Activated T-cell treated with anti-CD3 and anti-CD28 coated beads, Interleukin-2, amount 50 U/mL, for 72 hours (primary cell): ENCODE data around the gene SH3GL3. TPM values are rescaled to one million over a fixed set of nuclear protein-coding genes. Genes with fewer than 3 reads are reported as not detected.
A peak's percentile ranks its signal among the peaks of the same experiment; 100 is the strongest.

ENCODE experiments used
- ATAC-seq, 2 donors: fragments of 150-1000 bp; cut with Tn5 transposase; replicated peaks in 1 of 2; 2 replicates each; pipeline ENCODE4 v1.10.0; 2021; ENCODE audit warnings: moderate library complexity in 2 of 2, mild to moderate bottlenecking in 1 of 2
- DNase-seq, 2 donors: peaks; one replicate each; pipeline ENCODE4 v3.0.0; 2021 to 2022; ENCODE audit warnings: mixed read lengths in 1 of 2
- H3K27ac Mint-ChIP-seq: one replicate; pipeline ENCODE4 v1.8.0; 2022; ENCODE audit warnings: mild to moderate bottlenecking, moderate library complexity, mixed read lengths
- H3K27me3 Mint-ChIP-seq: one replicate; pipeline ENCODE4 v1.8.0; 2022; ENCODE audit warnings: low read depth, mixed read lengths
- H3K36me3 Mint-ChIP-seq, 2 donors: one replicate each; pipeline ENCODE4 v1.8.0; 2022; ENCODE audit warnings: mixed read lengths in 2 of 2, mild to moderate bottlenecking in 1 of 2; ENCODE audit not compliant: insufficient read depth in 2 of 2
- H3K4me1 Mint-ChIP-seq: one replicate; pipeline ENCODE4 v1.8.0; 2022; ENCODE audit warnings: low read depth, mixed read lengths
- H3K4me3 Mint-ChIP-seq, 2 donors: one replicate each; pipeline ENCODE4 v1.8.0; 2022; ENCODE audit warnings: mild to moderate bottlenecking in 2 of 2, mixed read lengths in 2 of 2, moderate library complexity in 2 of 2
- H3K9me3 Mint-ChIP-seq, 2 donors: one replicate each; pipeline ENCODE4 v1.8.0; 2022; ENCODE audit warnings: mixed read lengths in 2 of 2
- total RNA-seq, 2 donors: library from RNA; stranded (reverse); gene quantifications; one replicate each; pipeline ENCODE4 v1.2.3, GENCODE V29; 2022

SH3GL3 gene
- total RNA-seq, 2 donors from 2014 or later = 0.19 TPM; not detected in 1

DNA sequence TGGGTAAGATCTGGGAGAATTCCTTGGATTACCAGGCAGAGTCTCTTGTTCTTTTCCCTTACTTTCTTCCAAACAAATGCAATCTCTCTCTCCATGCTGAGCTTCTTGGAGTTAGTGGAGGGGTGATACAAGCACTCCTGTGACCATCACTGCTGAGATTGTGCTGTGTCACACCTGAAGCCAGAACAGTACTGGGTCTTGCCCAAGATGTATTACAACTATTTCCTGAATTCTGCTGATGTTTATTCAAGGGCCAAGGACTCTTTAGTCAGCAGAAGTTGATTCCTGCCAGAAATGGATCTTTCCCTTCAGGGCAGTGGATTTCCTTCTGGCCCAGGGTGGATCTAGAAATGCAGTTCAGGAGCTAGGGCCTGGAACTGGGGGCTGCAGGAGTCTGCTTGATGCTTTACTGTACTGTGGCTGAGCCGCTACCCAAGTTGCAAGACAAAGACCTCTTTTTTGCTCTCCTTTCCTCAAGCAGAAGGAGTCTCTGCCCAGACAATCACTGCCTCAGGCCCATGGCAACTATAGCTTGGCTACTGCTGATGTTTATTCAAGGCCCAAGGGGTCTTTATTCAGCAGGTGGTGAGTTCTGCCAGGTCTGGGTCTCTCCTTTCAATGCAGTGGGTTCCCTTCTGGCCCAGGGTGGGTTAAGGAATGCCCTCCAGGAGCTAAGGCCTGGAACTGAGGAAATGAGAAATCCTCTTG is 98.8 kb downstream of the SH3GL3 start:
- H3K4me1 Mint-ChIP-seq = no peaks in the 10 kb centered on the region
- peaks cover 33% of the 10 kb centered on the region for H3K27me3 Mint-ChIP-seq
- H3K9me3 Mint-ChIP-seq = no peaks in the 10 kb centered on the region
- no peaks in the 10 kb centered on the region for H3K36me3 Mint-ChIP-seq
- DNase-seq (no peak), ATAC-seq (no peak)
- H3K4me3 Mint-ChIP-seq = no peak overlapping the region
- H3K27ac Mint-ChIP-seq = no peak overlapping the region

DNA sequence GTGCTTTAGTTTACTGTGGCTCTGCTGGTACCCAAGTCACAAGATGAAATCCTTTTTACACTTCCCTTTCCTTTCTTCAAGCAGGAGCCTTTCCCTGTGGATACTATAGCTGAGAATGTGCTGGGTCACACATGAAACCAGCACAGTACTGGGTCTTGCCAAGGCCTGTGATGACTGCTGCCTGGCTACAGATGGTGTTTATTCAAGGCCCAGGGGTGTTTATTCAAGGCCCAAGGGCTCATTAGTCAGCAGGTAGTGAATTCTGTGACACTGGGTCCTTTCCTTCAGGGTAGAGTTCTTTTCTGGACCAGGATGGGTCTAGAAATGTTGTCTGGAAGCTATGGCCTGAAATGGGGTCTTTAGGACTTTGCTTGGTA is 99.4 kb downstream of the SH3GL3 start:
- no peak for DNase-seq
- Mint-ChIP-seq H3K36me3 (no peaks in the 10 kb centered on the region), H3K4me3 (no peak overlapping the region), H3K9me3 (no peaks in the 10 kb centered on the region), H3K4me1 (no peaks in the 10 kb centered on the region), H3K27me3 (peaks cover 39% of the 10 kb centered on the region), H3K27ac (no peak overlapping the region)
- ATAC-seq = no peak

GRCh38 chr15:83547168-83547567 is 100.0 kb downstream of the SH3GL3 start:
- no peak for ATAC-seq
- no peaks in the 10 kb centered on the region for H3K4me1 Mint-ChIP-seq

GRCh38 chr15:83549623-83550022 is 102.5 kb downstream of the SH3GL3 start:
- no peaks in the 10 kb centered on the region for H3K9me3 Mint-ChIP-seq
- H3K4me1 Mint-ChIP-seq = no peaks in the 10 kb centered on the region
- ATAC-seq = no peak
- H3K4me3 Mint-ChIP-seq = no peak overlapping the region
- H3K27me3 Mint-ChIP-seq = peaks cover 30% of the 10 kb centered on the region
- no peak for DNase-seq
- H3K27ac Mint-ChIP-seq = no peak overlapping the region
- H3K36me3 Mint-ChIP-seq = no peaks in the 10 kb centered on the region

More at GRCh38 chr15:83547168-83547567, 100.0 kb downstream of the SH3GL3 start:
- no peak overlapping the region for H3K4me3 Mint-ChIP-seq
- no peaks in the 10 kb centered on the region for H3K9me3 Mint-ChIP-seq
- no peak overlapping the region for H3K27ac Mint-ChIP-seq
- DNase-seq = no peak
- H3K27me3 Mint-ChIP-seq = peaks cover 45% of the 10 kb centered on the region
- no peaks in the 10 kb centered on the region for H3K36me3 Mint-ChIP-seq

DNA sequence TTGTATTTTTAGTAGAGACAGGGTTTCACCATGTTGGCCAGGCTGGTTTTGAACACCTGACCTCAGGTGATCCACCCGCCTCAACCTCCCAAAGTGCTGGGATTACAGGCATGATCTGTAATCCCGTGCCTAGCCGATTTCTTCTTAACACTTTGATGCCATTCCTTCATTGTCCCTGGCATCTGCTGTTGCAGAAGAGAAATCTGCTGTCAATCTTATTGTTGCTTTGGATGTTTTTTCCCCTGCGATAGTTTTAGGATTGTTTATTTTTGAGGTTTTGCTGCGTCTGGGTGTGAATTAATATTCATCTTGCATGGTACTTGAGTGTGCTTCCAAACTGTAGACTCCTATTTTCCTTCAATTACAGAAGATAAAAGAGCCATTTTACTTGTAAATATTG is 107.4 kb downstream of the SH3GL3 start:
- ATAC-seq = no peak
- Mint-ChIP-seq H3K4me3 (no peak overlapping the region), H3K4me1 (no peaks in the 10 kb centered on the region), H3K36me3 (no peaks in the 10 kb centered on the region), H3K27me3 (peaks cover 39% of the 10 kb centered on the region), H3K27ac (no peak overlapping the region), H3K9me3 (no peaks in the 10 kb centered on the region)
- no peak for DNase-seq

DNA sequence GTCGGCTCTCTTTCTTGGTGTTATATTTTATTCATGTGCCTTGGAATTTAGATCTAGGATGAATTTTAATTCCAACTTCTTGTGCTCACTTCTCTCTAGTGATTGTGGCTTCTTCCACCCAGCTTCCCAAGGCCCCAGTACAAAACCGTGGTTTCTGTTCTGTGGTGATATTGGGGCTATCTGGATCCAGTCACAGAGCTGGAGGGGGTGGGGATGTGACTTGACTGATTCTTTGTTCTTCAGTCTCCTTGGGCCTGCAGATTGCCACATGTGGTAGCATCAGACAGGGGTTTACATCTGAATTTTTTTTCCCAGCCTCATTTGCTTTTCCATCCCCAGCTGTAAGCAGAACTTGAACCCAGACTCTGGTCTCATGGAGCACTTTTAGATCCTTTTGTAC is 108.2 kb downstream of the SH3GL3 start:
- Mint-ChIP-seq H3K36me3 (no peaks in the 10 kb centered on the region), H3K4me1 (no peaks in the 10 kb centered on the region), H3K4me3 (no peak overlapping the region), H3K27ac (no peak overlapping the region), H3K9me3 (no peaks in the 10 kb centered on the region), H3K27me3 (peaks cover 37% of the 10 kb centered on the region)
- ATAC-seq (no peak), DNase-seq (no peak)

DNA sequence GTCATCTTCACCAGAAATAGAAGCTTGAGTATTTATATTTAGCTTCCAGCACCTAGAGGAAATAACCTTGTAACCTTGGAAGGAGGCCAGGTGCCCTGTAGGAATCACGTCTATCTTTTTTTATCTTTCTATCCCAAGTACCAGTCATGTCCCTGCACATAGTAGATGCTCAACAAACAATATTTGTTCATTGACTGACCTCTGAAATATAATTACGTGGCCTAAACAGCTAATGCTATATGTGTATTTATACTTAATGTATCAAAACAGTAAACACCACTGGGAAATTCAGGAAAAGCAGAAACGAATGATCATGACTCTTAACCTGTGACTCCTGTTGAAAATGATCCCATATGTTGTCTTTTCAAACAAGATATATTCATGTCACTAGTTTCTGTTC is 108.9 kb downstream of the SH3GL3 start:
- no peaks in the 10 kb centered on the region for H3K9me3 Mint-ChIP-seq
- ATAC-seq (no peak), DNase-seq (no peak)
- no peak overlapping the region for H3K27ac Mint-ChIP-seq
- no peaks in the 10 kb centered on the region for H3K4me1 Mint-ChIP-seq
- peaks cover 30% of the 10 kb centered on the region for H3K27me3 Mint-ChIP-seq
- H3K36me3 Mint-ChIP-seq = no peaks in the 10 kb centered on the region
- H3K4me3 Mint-ChIP-seq = no peak overlapping the region

DNA sequence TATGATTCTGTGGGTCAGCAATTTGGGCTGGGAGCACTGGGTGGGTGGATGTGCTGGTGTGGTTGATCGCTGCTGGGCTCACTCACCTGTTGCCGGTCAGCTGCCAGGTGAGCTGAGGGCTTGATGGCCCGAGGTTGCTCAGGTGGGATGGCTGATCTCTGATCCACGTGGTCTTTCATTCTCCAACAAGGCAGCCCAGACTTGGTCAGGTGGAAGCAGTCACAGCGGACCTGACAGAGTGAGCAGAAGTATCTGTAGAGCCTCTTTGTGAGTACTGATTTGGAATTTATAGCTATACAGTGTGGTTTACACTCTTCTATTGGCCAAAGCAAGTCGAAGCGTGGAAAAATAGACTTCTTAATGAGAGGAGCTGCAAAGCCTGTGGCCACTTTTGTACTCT is 109.6 kb downstream of the SH3GL3 start:
- DNase-seq (no peak), ATAC-seq (no peak)
- Mint-ChIP-seq H3K9me3 (no peaks in the 10 kb centered on the region), H3K27me3 (peaks cover 23% of the 10 kb centered on the region), H3K36me3 (no peaks in the 10 kb centered on the region), H3K4me1 (no peaks in the 10 kb centered on the region), H3K4me3 (no peak overlapping the region), H3K27ac (no peak overlapping the region)

- ATAC-seq (no peak), DNase-seq (no peak)
- Mint-ChIP-seq H3K9me3 (no peaks in the 10 kb centered on the region), H3K36me3 (no peaks in the 10 kb centered on the region), H3K4me1 (no peaks in the 10 kb centered on the region), H3K27me3 (peaks cover 19% of the 10 kb centered on the region), H3K27ac (no peak overlapping the region), H3K4me3 (no peak overlapping the region)
Measured at GRCh38 chr15:83558146-83558545, 111.0 kb downstream of the SH3GL3 start.

- H3K27me3 Mint-ChIP-seq = peaks cover 19% of the 10 kb centered on the region
- H3K36me3 Mint-ChIP-seq = no peaks in the 10 kb centered on the region
- ATAC-seq (peak; percentile 47 to 58), DNase-seq (peak; percentile 34 to 51)
- no peaks in the 10 kb centered on the region for H3K9me3 Mint-ChIP-seq
- H3K4me3 Mint-ChIP-seq = no peak overlapping the region
- no peaks in the 10 kb centered on the region for H3K4me1 Mint-ChIP-seq
- no peak overlapping the region for H3K27ac Mint-ChIP-seq
Measured at GRCh38 chr15:83559310-83559966, 112.3 kb downstream of the SH3GL3 start.

- no peak overlapping the region for H3K4me3 Mint-ChIP-seq
- no peak overlapping the region for H3K27ac Mint-ChIP-seq
- no peaks in the 10 kb centered on the region for H3K36me3 Mint-ChIP-seq
- H3K9me3 Mint-ChIP-seq = no peaks in the 10 kb centered on the region
- H3K27me3 Mint-ChIP-seq = peaks cover 19% of the 10 kb centered on the region
- no peak for DNase-seq
- no peak for ATAC-seq
- H3K4me1 Mint-ChIP-seq = no peaks in the 10 kb centered on the region
Measured at GRCh38 chr15:83561661-83562060, 114.5 kb downstream of the SH3GL3 start.

- Mint-ChIP-seq H3K27me3 (no peaks in the 10 kb centered on the region), H3K9me3 (no peaks in the 10 kb centered on the region), H3K4me3 (no peak overlapping the region)
Measured at GRCh38 chr15:83565138-83565537, 118.0 kb downstream of the SH3GL3 start.

DNA sequence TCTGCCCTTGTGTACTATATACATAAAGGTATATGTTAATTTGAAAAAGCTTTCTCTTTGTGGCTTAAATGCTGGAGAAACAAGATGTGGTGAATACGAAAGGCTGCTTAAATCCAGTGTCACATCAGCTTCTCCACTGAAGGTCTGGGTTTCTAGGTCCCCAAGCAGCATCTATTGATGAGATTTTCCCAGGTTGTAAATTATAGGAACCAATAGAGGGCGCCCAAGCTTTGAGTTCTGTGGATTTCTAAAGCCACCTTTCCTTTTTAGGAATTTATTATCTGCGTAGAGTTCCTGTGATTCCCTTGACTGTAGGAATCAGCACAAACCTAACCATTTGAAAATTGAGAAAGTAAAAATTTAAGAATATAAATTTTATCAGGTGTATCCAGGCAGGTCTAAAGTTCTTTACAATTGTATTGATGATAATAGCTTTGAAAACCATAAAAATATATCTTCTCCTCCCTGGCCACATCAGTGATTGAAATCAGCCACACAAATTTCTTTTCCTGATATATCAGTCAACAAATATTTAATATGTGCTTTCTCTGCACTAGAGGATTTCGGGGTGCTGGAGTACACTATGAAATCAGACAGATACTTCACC is 118.5 kb downstream of the SH3GL3 start:
- Mint-ChIP-seq H3K4me3 (no peak overlapping the region), H3K4me1 (no peaks in the 10 kb centered on the region), H3K27ac (no peak overlapping the region), H3K9me3 (no peaks in the 10 kb centered on the region), H3K36me3 (no peaks in the 10 kb centered on the region), H3K27me3 (no peaks in the 10 kb centered on the region)
- ATAC-seq = no peak
- DNase-seq = no peak

More at GRCh38 chr15:83565138-83565537, 118.0 kb downstream of the SH3GL3 start:
- no peak overlapping the region for H3K27ac Mint-ChIP-seq
- DNase-seq (no peak), ATAC-seq (no peak)
- H3K36me3 Mint-ChIP-seq = no peaks in the 10 kb centered on the region
- no peaks in the 10 kb centered on the region for H3K4me1 Mint-ChIP-seq
